Measurements from ENCODE around the gene CSNK1A1L. TPM values are rescaled to one million over a fixed set of nuclear protein-coding genes. Genes with fewer than 3 reads are reported as not detected.

CSNK1A1L gene
- total and polyA plus RNA-seq, 10 of the 15 experiments (the other 5 are each of a cell fraction or from before 2014, with no cell fraction given), result not detected

- Histone ChIP-seq H4K20me1 (ENCODE audit: control insufficient read depth, insufficient read depth) (no peaks in the 10 kb centered on the region), H3K9me3 (replicated peaks; ENCODE audit: control insufficient read depth, insufficient read depth, low read length) (no peaks in the 10 kb centered on the region), H3K36me3 (ENCODE audit: control insufficient read depth in 2 of 2, insufficient read depth in 2 of 2, low read length in 1 of 2) (no peaks in the 10 kb centered on the region), H2AFZ (ENCODE audit: control insufficient read depth, low read depth, low read length) (no peak overlapping the region), H3K4me2 (ENCODE audit: control insufficient read depth, insufficient read depth) (no peak overlapping the region), H3K9ac (ENCODE audit: control insufficient read depth, insufficient read depth, low read length) (no peak overlapping the region), H3K4me1 (ENCODE audit: control insufficient read depth, insufficient read depth, low read length) (no peaks in the 10 kb centered on the region), H3K27me3 (replicated peaks in 1 of 2; ENCODE audit: control insufficient read depth in 2 of 2, insufficient read depth in 2 of 2, low read length in 1 of 2) (no peaks in the 10 kb centered on the region), H3K4me3 (no peak overlapping the region), H3K27ac (ENCODE audit: control insufficient read depth, insufficient read depth) (no peak overlapping the region), H3K79me2 (ENCODE audit: control insufficient read depth, insufficient read depth, low read length) (no peaks in the 10 kb centered on the region)
- POLR2A ChIA-PET, result no interaction called here
- RAD21 ChIA-PET (ENCODE audit: unreplicated experiment), result no interaction called here
- SMC1A ChIA-PET (ENCODE audit: uncharacterized antibody, unreplicated experiment), result no interaction called here
- FAIRE-seq, result no peak
- in situ Hi-C loops (cut with MboI), result no loop called here
- intact Hi-C loops (cut with micrococcal nuclease; ENCODE audit: unreplicated experiment), result no loop called here
- TF ChIP-seq FOS (IDR thresholded peaks at IDR 0.05; ENCODE audit: borderline replicate concordance, extremely low read depth, insufficient read length) (no peak), HDGF (IDR thresholded peaks at IDR 0.05) (no peak), SUZ12 (IDR thresholded peaks at IDR 0.05; ENCODE audit: unreplicated experiment) (no peak), HDAC6 (IDR thresholded peaks at IDR 0.05; ENCODE audit: unreplicated experiment) (no peak), ASH2L (IDR thresholded peaks at IDR 0.05; ENCODE audit: borderline replicate concordance, low read depth) (no peak), CREM (IDR thresholded peaks at IDR 0.05; ENCODE audit: low read depth) (no peak), CHD1 (IDR thresholded peaks at IDR 0.05; ENCODE audit: low read depth, low read length) (no peak), CBFB (IDR thresholded peaks at IDR 0.05; ENCODE audit: low read depth) (no peak), ZNF274 (IDR thresholded peaks at IDR 0.05; ENCODE audit: insufficient read depth, insufficient read length) (no peak), SREBF2 (IDR thresholded peaks at IDR 0.05; ENCODE audit: low read length) (no peak), ZBTB40 (IDR thresholded peaks at IDR 0.05; ENCODE audit: borderline replicate concordance) (no peak), CHD4 (IDR thresholded peaks at IDR 0.05) (no peak), WRNIP1 (IDR thresholded peaks at IDR 0.05; ENCODE audit: borderline replicate concordance, low read depth, low read length) (no peak), RBBP5 (conservative IDR thresholded peaks at IDR 0.05) (no peak), SUPT20H (IDR thresholded peaks at IDR 0.05; ENCODE audit: borderline replicate concordance, control insufficient read depth, low read depth, low read length) (no peak), HDAC2 (IDR thresholded peaks at IDR 0.05) (no peak), POLR2AphosphoS5 (IDR thresholded peaks at IDR 0.05; ENCODE audit: low read length) (no peak)
- TF ChIP-seq, protein P1, sequence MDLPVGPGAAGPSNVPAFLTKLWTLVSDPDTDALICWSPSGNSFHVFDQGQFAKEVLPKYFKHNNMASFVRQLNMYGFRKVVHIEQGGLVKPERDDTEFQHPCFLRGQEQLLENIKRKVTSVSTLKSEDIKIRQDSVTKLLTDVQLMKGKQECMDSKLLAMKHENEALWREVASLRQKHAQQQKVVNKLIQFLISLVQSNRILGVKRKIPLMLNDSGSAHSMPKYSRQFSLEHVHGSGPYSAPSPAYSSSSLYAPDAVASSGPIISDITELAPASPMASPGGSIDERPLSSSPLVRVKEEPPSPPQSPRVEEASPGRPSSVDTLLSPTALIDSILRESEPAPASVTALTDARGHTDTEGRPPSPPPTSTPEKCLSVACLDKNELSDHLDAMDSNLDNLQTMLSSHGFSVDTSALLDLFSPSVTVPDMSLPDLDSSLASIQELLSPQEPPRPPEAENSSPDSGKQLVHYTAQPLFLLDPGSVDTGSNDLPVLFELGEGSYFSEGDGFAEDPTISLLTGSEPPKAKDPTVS (IDR thresholded peaks at IDR 0.05; ENCODE audit: low read depth, low read length), result no peak
- TF ChIP-seq, protein P2, sequence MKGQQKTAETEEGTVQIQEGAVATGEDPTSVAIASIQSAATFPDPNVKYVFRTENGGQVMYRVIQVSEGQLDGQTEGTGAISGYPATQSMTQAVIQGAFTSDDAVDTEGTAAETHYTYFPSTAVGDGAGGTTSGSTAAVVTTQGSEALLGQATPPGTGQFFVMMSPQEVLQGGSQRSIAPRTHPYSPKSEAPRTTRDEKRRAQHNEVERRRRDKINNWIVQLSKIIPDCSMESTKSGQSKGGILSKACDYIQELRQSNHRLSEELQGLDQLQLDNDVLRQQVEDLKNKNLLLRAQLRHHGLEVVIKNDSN (IDR thresholded peaks at IDR 0.05; ENCODE audit: borderline replicate concordance, extremely low read length, insufficient read depth, low read depth, low read length), result no peak
- no peak for ATAC-seq
- DNase-seq (ENCODE audit: low read depth, low spot score), result no peak
- BruUV-seq (replicated peaks), result no TSS peak
- CTCF ChIA-PET, result no interaction called here
Observed at GRCh38 chr13:37144661-37145060, 39.2 kb upstream of the CSNK1A1L start.
